Measurements from ENCODE around the gene UGT1A4. TPM values are rescaled to one million over a fixed set of nuclear protein-coding genes. Genes with fewer than 3 reads are reported as not detected.

The UGT1A4 gene
- total RNA-seq, 1 experiment from 2014 or later: 0.12 TPM

DNA sequence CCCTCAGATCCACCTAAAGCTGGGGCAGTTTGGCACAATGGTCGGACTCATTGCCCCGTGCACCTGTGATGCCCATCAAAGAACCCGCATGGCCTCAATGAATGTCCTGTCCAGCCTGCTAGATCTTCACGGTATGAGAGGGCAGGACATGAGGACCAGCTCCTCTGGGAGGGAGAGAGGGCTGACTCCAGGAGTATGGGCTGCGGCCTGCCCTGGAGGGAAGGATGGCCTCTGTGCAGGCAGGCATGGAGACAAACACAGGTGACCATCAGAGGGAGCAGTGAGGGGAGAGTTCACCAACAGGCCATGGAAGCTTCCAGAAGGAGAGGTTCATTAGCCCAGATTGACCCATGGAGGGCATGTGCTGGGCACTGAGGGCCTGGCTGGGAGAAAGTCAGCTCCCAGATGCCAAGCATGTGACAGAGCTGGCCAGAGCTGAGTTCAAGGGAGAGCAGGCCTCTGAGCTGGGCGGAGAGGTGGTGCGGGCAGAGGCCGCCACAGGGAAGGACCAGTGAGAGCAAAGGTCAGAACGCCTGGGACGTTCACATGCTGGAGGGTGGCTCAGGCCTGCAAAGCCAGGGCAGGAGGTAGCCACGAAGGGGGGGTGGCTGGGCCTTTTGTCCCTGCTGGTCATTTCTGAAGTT lies 99.6 kb downstream of the UGT1A4 start:
- H3K9ac ChIP-seq (ENCODE audit: low read length): no peak overlapping the region
- no peaks in the 10 kb centered on the region for H3K36me3 ChIP-seq (ENCODE audit: control insufficient read depth in 1 of 2, insufficient read depth in 2 of 2, low read length in 2 of 2)
- no TSS peak for BruUV-seq (replicated peaks)
- no peaks in the 10 kb centered on the region for H4K20me1 ChIP-seq (ENCODE audit: insufficient read depth)
- no peak overlapping the region for H3K4me3 ChIP-seq (replicated peaks in 1 of 2; ENCODE audit: low read depth in 1 of 2, low read length in 2 of 2)
- no peaks in the 10 kb centered on the region for H3K4me1 ChIP-seq (ENCODE audit: control insufficient read depth in 1 of 2, insufficient read depth in 2 of 2, low read length in 2 of 2)
- POLR2A ChIA-PET: no interaction called here
- ATAC-seq (no peak), DNase-seq (ENCODE audit: low read depth, low spot score) (no peak)
- CTCF ChIA-PET: no interaction called here
- H3K27ac ChIP-seq (ENCODE audit: low read depth, low read length): no peak overlapping the region
- H2AFZ ChIP-seq (ENCODE audit: low read depth, low read length, poor library complexity, severe bottlenecking): no peak overlapping the region
- no peak overlapping the region for H3K4me2 ChIP-seq (ENCODE audit: low read length)
- RAD21 ChIA-PET (ENCODE audit: low non-redundant PET in 1 of 2, low total read pairs in 2 of 2, uncharacterized antibody in 2 of 2, unreplicated experiment in 2 of 2): no interaction called here
- no peak for TF ChIP-seq EGR1 (IDR thresholded peaks at IDR 0.05; ENCODE audit: low read depth)
- no peak for TF ChIP-seq EZH2 (IDR thresholded peaks at IDR 0.05)
- no peak for TF ChIP-seq YY1 (IDR thresholded peaks at IDR 0.05; ENCODE audit: extremely low read depth, insufficient replicate concordance, low read depth, low read length)
- TF ChIP-seq RAD21 (IDR thresholded peaks at IDR 0.05; ENCODE audit: low read depth): no peak
- no peak for TF ChIP-seq TCF7L2 (IDR thresholded peaks at IDR 0.05; ENCODE audit: borderline replicate concordance, extremely low read depth, insufficient read depth, insufficient read length)
- TF ChIP-seq, protein P1, sequence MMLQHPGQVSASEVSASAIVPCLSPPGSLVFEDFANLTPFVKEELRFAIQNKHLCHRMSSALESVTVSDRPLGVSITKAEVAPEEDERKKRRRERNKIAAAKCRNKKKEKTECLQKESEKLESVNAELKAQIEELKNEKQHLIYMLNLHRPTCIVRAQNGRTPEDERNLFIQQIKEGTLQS (IDR thresholded peaks at IDR 0.05): no peak
- no peak for TF ChIP-seq ELF1 (IDR thresholded peaks at IDR 0.05; ENCODE audit: borderline replicate concordance, low read depth)
- TF ChIP-seq ZFX (IDR thresholded peaks at IDR 0.05): no peak
- TF ChIP-seq MAX (IDR thresholded peaks at IDR 0.05): no peak
- TF ChIP-seq ZBTB33 (IDR thresholded peaks at IDR 0.05; ENCODE audit: extremely low read depth, insufficient replicate concordance, low read length): no peak
- TF ChIP-seq, protein P2, sequence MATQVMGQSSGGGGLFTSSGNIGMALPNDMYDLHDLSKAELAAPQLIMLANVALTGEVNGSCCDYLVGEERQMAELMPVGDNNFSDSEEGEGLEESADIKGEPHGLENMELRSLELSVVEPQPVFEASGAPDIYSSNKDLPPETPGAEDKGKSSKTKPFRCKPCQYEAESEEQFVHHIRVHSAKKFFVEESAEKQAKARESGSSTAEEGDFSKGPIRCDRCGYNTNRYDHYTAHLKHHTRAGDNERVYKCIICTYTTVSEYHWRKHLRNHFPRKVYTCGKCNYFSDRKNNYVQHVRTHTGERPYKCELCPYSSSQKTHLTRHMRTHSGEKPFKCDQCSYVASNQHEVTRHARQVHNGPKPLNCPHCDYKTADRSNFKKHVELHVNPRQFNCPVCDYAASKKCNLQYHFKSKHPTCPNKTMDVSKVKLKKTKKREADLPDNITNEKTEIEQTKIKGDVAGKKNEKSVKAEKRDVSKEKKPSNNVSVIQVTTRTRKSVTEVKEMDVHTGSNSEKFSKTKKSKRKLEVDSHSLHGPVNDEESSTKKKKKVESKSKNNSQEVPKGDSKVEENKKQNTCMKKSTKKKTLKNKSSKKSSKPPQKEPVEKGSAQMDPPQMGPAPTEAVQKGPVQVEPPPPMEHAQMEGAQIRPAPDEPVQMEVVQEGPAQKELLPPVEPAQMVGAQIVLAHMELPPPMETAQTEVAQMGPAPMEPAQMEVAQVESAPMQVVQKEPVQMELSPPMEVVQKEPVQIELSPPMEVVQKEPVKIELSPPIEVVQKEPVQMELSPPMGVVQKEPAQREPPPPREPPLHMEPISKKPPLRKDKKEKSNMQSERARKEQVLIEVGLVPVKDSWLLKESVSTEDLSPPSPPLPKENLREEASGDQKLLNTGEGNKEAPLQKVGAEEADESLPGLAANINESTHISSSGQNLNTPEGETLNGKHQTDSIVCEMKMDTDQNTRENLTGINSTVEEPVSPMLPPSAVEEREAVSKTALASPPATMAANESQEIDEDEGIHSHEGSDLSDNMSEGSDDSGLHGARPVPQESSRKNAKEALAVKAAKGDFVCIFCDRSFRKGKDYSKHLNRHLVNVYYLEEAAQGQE (IDR thresholded peaks at IDR 0.05; ENCODE audit: low read depth): no peak
- TF ChIP-seq EZH2phosphoT487 (IDR thresholded peaks at IDR 0.05; ENCODE audit: borderline replicate concordance): no peak
- no peak for TF ChIP-seq SRF (IDR thresholded peaks at IDR 0.05; ENCODE audit: low read depth)
- intact Hi-C loops (cut with micrococcal nuclease): no loop called here
- H3K79me2 ChIP-seq (ENCODE audit: insufficient read depth, low read length): no peaks in the 10 kb centered on the region
- H3K9me3 ChIP-seq (ENCODE audit: control insufficient read depth in 1 of 2, insufficient read depth in 1 of 2, low read depth in 1 of 2, low read length in 2 of 2): no peaks in the 10 kb centered on the region
- H3K27me3 ChIP-seq (ENCODE audit: insufficient read depth, low read length): no peaks in the 10 kb centered on the region
- H3K9me2 ChIP-seq (ENCODE audit: insufficient read depth): no peaks in the 10 kb centered on the region

Measured in HCT116 (cell line).